Stimulated activated CD4-positive, alpha-beta T cell treated with anti-CD3 and anti-CD28 coated beads, Interleukin-12 subunit alpha, Interleukin-12 subunit beta, amount 100 ng/mL, for 48 hours (primary cell): Measurements from ENCODE around the gene DEPDC7.
A peak's percentile ranks its signal among the peaks of the same experiment; 100 is the strongest.
"Not testable (repeated sequence)": the region's sequence is repeated elsewhere in the genome, so short reads cannot be mapped to it uniquely, and the experiment has no call there.

ENCODE experiments used
- DNase-seq, 3 donors: peaks; one replicate each; pipeline ENCODE4 v3.0.0-alpha.2; 2020; ENCODE audit warnings: low read depth in 2 of 3, low spot score in 1 of 3

DEPDC7 gene

DNA sequence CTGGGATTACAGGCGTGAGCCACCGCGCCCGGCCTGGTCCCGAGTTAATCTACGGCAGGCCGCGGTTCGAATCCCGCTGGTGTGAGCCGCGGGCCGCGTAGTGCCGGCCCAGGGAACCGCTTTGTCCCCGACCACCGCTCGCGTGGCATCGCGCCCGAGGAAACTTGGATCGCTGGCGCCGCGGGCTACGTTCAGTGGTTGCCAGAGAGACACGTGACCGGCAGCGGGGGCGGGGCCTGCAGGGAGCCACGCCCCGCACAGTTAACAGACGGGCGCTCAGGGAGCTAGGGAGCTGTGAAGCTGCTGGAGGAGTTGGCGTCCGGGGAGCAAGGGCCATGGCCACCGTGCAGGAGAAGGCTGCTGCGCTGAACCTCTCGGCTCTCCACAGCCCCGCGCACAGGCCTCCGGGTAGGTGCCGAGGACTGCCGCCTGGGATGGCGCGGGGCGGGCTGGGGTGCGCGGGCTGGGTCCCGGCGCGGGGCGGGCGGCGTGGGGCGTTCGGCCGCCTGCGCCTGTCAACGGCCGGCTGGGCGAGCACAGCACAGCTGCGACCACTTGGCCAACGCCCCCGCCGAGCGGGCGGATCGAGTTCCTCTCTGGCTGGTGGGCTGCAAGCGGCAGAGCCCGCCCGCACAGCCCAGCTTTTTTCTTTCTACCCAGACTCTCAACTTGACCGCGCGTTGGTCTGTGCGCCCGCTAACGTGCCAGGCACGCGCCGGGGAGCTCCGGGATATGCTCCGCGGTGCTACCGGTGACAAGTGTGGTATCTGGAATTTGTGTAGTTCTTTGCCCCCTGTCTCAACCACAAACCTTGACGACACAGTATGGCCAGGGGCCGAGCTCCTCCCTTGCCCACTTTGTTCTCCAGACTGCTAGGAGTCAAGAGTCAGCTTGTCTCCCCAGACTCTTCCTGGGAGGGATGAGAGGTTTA, at the start of gene DEPDC7:
Gene DEPDC7, plus strand, starts transcription at position 258 of the 931 bp plus-strand sequence. Its CDS starts 78 bp downstream, at position 336.
- peak; percentile 59 to 65 (median 61) for DNase-seq

GRCh38 chr11:32968541-32968940, 47.1 kb upstream of the DEPDC7 start:
- DNase-seq: no peak

DNA sequence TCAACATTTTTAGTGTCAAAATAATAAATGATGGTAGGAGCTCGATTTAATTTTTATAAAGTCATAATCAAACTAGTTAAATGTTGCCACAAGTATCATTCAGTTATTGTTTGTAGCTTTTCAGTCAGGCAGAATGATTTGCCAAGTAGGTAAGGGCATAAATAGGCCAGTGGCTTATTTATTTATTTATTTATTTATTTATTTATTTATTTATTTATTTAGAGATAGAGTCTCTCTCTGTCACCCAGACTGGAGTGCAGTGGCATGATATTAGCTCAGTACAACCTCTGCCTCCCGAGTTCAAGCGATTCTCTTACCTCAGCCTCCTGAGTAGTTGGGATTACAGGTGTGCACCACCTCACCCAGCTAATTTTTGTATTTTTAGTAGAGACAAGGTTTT, 43.4 kb upstream of the DEPDC7 start:
- not testable (repeated sequence) for DNase-seq

GRCh38 chr11:32972781-32973180, 42.9 kb upstream of the DEPDC7 start:
- no peak for DNase-seq

DNA sequence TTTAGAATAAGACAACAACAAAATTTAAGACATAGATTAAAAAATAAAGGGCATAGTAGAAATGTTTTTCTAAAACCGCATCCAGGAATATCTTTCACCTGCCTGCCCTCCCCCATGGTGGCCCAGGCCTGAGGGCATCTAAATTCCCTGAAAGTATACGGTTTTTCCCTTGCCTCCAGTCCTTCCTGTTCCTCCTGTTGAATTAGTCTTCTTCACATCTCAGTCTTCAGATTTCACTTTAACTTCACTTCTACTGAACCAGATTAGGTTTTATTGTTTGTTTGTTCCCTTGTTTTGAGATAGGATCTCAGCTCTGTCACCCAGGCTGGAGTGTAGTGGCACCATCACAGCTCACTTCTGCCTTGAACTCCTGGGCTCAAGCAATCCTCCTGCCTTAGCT, 33.1 kb upstream of the DEPDC7 start:
- DNase-seq: no peak

- no peak for DNase-seq
Observed at GRCh38 chr11:32983506-32983905, 32.2 kb upstream of the DEPDC7 start.

- DNase-seq: no peak
Observed at GRCh38 chr11:32985600-32985999, 30.1 kb upstream of the DEPDC7 start.

GRCh38 chr11:32987851-32988250, 27.8 kb upstream of the DEPDC7 start:
- no peak for DNase-seq

GRCh38 chr11:32990481-32990880, 25.2 kb upstream of the DEPDC7 start:
- DNase-seq: no peak

DNA sequence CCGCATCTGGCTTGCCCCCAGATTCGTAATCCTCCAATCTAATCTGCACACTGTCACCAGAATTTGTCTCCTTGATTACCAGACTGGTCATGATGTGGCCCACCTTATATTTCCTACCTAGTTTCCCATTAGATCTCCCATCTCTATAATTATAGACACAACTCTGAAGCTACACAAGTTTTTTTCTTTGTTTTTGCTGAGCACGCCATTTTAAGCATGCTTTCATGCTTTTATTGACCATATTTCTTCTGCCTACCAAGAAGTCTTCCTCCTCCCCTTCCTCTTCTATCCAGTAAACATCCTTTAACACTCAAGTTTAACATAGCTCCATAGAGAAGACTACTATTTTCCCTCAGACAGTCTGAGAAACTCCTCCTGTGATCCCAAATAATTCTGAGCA, 24.3 kb upstream of the DEPDC7 start:
- DNase-seq: no peak

GRCh38 chr11:32991898-32992297, 23.8 kb upstream of the DEPDC7 start:
- no peak for DNase-seq

- no peak for DNase-seq
Observed at GRCh38 chr11:33000181-33000580, 15.5 kb upstream of the DEPDC7 start.

DNA sequence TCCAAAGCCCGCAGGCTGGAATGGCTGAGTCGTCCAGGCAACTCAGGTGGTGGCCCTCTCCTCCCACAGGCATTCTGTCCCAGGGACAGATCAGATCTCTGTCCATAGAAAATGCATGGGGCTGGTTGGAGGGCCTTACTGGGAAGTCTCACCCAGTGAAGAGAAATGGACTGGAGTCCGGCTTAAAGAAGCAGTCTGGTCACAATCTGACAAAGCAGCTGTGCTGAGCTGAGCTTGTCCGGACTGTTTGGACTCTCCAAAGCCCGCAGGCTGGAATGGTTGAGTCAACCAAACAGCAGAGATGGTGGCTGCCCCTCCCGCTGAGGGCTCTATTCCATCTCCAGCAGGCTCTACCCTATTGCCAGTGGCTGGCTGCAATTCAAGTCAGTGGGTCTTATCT, 14.4 kb upstream of the DEPDC7 start:
- DNase-seq: no peak

DNA sequence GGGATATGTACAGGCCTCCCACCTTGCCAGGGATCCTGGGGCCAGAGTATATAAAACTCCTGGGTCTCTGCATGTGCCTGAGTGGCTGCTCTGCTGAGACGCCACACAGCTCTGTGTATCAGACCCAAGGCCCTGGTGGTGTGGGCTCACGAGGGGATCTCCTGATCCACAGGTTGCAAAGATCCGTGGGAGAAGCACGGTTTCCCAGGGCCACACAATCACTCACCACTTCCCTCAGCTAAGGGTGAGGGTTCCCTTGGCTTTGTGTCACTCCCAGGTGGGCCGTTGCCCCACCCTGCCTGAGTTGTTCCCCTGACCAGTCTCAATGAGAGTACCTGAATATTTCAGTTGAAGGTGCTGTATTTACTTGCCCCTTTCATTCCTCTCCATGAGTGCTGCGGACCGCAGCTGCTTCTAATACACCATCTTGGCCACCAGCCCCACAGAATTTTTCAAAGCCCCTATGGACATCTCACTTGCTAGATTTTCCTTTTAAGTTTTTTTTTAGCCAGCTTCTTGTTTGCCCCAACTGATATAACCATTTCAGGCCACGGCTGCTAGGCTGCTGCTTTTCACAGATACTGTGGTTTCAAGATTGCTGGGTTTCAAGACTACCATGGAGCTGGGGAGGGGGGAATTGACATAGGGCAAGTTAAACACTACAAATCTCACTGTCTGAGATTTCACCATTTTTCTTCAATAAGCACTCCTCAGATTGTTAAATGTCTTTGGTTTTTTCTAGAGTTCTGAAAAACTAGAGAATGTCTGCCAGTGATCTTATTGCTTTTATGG, 13.7 kb upstream of the DEPDC7 start:
- DNase-seq: no peak

- no peak for DNase-seq
Observed at GRCh38 chr11:33005175-33005574, 10.5 kb upstream of the DEPDC7 start.

GRCh38 chr11:33006010-33006409, 9.7 kb upstream of the DEPDC7 start:
- no peak for DNase-seq

GRCh38 chr11:33013755-33014154, 1.9 kb upstream of the DEPDC7 start:
- no peak for DNase-seq

GRCh38 chr11:33016654-33017053, 976 bp downstream of the DEPDC7 start:
- no peak for DNase-seq

DNA sequence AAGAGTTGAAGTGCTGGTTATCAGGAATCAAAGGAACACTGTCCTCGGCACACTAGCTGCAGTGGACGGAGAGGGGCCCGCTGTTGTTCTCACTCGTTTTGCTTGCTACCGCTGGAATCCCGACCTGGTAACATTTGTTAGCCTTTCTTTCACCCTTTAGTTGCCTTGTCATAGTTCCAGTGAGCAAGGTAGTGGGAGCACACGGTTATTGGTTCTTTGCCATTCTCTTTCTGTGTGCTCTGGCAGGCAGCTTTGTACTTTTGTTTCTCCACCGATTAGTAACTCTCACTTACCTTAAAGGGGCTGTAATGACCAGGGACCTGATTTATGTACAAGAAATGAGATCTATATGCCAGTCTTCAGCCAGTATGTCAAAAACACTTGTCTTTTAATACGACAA, 1.8 kb downstream of the DEPDC7 start:
- DNase-seq: no peak

- DNase-seq: no peak
Observed at GRCh38 chr11:33017965-33018364, 2.3 kb downstream of the DEPDC7 start.

- DNase-seq: no peak
Observed at GRCh38 chr11:33018840-33019239, 3.2 kb downstream of the DEPDC7 start.

DNA sequence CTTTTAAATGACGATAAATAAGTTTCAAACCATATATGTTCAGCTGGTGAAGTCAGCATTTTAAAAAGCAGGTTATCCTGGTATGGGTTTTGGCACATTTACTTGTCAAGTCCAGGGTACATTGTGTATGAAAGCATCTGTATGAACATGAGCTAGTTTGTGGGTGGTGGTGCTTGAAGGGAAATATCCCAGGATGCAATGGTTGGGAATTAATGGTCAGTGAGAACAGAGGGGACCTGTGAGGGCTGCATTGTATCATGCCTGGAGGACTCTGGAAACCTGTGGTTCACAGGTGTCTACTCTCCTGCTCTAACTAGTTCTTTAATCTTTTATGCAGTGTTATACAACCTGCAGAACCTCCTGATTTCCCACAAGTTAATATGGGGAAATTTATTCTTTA, 5.8 kb downstream of the DEPDC7 start:
- no peak for DNase-seq
